Mononuclear cell (primary cell): Measurements from ENCODE around the gene ITPRIP. TPM values are rescaled to one million over a fixed set of nuclear protein-coding genes. Genes with fewer than 3 reads are reported as not detected.

ENCODE experiments used
- H3K27me3 ChIP-seq: 2 replicates; pipeline ENCODE4 v1.6.0; 2011; ENCODE audit warnings: low read length, control low read depth; ENCODE audit not compliant: insufficient read depth
- H3K4me1 ChIP-seq: 2 replicates; pipeline ENCODE4 v1.5.1; 2011; ENCODE audit warnings: mild to moderate bottlenecking, low read length, control low read depth; ENCODE audit not compliant: insufficient read depth
- H3K4me3 ChIP-seq: 2 replicates; pipeline ENCODE4 v1.5.1; 2011; ENCODE audit warnings: mild to moderate bottlenecking, low read length, moderate library complexity
- H3K9me3 ChIP-seq: 2 replicates; pipeline ENCODE4 v1.5.1; 2011; ENCODE audit warnings: low read depth, mild to moderate bottlenecking, control low read depth, low read length
- total RNA-seq: library from RNA; depleted of rRNA; stranded (reverse); fragments of >200 nt; gene quantifications from one replicate; pipeline ENCODE4 v1.2.3, GENCODE V29; 2012

The ITPRIP gene
- total RNA-seq, 1 donor = 62.7 TPM

DNA sequence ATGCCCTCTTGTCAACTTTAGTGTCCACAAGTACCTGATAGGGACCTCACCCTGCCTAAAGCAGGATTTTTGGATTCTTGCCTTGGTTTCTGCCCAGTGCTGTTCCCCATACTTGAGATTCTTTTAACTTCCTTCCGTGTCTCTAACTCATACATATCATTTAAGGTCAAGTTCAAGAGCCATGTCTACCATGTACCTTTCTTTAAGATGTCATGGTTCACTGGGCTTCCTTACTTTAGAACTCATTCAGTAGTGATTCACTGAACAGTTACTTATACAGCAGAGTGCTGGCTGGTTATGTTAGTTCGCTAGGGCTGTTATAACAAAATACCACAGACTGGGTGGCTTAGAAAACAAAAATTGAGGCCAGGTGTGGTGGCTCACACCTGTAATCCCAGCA is 10.3 kb upstream of the ITPRIP start:
- Histone ChIP-seq H3K4me3 (no peak overlapping the region), H3K4me1 (peaks cover 69% of the 10 kb centered on the region), H3K27me3 (no peaks in the 10 kb centered on the region), H3K9me3 (no peaks in the 10 kb centered on the region)

DNA sequence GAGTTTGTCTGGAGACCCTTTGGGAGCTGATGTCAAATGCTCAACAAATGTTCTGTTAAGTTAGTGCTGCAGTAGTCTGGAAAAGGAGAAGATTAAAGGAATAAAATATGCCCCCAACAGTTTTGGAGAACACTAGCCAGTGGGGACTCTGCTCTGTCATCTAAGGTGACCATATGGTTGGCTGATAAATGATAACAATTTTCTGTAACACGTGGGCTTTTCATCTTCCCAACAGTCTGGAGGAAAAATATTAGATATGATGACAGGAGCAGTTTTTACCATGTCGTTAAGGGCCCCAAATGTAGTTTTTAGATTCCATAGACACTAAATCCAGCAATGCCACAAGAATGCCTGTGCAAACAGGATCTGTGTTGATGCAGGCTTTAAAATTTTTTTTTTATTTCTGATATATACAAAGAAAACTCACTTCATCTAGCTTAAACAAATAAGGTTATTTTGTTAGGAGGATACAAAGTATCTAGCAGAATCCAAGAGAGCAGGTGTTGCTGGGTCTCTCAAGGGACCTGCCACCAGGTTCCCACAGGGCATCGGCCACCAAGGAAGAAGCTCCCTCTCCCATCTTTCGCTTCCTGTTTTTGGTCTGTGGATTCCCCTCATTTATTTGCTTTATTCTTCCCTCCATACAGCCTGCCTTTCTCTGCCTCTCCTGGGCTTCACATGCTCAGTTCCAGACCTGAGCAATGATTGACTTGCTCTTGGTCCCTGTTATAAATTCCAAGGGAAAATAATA is 9.2 kb upstream of the ITPRIP start:
- Histone ChIP-seq H3K4me3 (no peak overlapping the region), H3K9me3 (no peaks in the 10 kb centered on the region), H3K27me3 (no peaks in the 10 kb centered on the region), H3K4me1 (peaks cover 58% of the 10 kb centered on the region)

DNA sequence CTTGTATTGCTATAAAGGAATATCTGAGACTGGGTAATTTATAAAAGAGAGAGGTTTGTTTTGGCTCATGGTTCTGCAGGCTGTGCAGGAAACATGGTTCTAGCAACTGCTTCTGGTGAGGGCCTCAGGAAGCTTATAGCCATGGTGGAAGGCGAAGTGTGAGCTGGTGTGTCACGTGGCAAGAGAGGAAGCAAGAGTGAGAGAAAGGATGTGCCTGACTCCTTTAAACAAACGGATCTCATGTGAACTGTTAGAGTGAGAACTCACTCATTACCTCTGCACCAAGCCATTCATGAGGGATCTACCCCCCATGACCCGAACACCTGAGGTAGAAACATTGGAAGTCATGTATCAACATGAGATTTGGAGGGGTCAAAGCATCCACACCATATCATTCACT is 7.7 kb upstream of the ITPRIP start:
- Histone ChIP-seq H3K9me3 (no peaks in the 10 kb centered on the region), H3K4me3 (no peak overlapping the region)

DNA sequence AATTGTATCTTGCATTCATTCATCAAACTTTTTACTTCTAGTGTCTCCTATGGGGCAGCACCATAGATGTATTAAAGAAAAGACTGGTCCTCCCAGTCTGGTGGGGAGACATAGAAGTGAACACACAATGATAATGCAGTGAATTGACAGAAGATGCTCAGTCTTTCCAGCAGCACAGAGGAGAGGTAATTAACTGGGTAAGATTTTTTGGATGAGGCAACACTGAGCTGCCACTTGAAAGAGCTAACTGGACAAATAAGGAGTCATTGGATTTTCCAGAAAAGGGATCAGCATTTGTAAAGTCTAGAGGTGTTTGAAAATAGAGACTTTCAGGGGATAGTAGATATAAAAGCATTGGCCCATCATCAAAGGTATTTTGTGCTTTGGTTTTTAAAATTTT is 7.2 kb upstream of the ITPRIP start:
- peaks cover 42% of the 10 kb centered on the region for H3K4me1 ChIP-seq
- H3K9me3 ChIP-seq = no peaks in the 10 kb centered on the region
- no peaks in the 10 kb centered on the region for H3K27me3 ChIP-seq
- no peak overlapping the region for H3K4me3 ChIP-seq

More for the DNA sequence above, 7.7 kb upstream of the ITPRIP start:
- Histone ChIP-seq H3K27me3 (no peaks in the 10 kb centered on the region), H3K4me1 (peaks cover 46% of the 10 kb centered on the region)

DNA sequence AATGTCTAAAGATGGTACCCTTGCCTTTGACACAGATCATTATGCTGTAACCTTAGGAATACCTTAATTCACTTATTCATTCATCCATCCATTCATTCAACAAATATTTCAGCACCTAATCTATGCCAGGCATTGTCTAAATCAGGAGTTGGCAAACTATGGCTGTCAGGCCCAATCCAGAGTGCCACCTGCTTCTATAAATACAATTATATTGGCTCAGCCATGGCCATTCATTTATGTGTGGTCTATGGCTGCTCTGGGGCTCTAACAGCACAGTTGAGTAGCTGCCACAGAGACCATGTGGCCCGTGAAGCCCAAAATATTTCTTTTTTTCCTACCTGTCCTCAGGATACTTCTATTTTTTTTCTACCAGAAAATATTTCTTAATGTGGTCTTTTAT is 6.0 kb upstream of the ITPRIP start:
- Histone ChIP-seq H3K27me3 (no peaks in the 10 kb centered on the region), H3K9me3 (no peaks in the 10 kb centered on the region), H3K4me3 (no peak overlapping the region)

DNA sequence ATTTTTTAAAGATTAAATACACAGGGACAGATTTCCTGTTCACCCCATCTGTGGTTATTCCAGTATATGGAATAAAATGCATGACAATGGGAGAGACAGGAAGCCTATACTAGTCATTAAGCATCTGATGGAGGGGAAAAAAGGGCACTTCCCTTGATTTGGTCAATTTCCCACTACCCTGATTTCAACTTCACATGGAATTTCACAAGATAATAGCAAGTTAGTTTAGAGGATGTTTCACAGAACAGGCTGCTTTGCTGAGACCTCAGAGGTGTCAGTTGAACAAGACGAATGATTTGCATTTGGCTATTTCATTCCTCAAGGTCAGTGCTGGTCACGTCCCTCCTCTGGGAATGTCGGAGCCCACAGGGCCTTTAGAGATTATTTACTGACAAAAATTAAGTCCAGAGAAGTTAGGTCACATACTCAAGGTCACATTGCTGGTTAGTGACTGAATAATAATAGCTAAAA is 4.7 kb upstream of the ITPRIP start:
- Histone ChIP-seq H3K4me1 (peaks cover 31% of the 10 kb centered on the region), H3K27me3 (no peaks in the 10 kb centered on the region), H3K4me3 (no peak overlapping the region), H3K9me3 (no peaks in the 10 kb centered on the region)

More for the DNA sequence above, 6.0 kb upstream of the ITPRIP start:
- H3K4me1 ChIP-seq = peaks cover 39% of the 10 kb centered on the region

DNA sequence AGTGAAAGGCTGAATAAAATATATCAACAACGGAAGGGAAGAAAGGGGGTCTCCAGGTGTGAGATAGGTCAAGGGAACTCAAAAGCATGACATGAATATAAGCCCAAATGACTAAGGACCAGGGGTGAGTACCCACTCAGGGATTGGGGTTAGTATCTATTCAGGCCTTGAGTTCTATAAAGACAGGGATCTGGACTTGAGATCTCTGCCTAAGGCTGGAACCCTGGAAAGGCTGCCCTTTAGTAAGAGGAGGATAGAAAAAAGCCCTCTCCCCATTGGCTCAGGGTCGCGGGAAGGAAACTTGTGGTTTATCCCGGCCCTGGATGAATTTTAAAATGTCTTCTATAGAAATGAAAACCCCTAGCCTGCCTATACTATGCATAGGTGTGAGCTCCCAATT is 2.4 kb upstream of the ITPRIP start:
- H3K9me3 ChIP-seq = no peaks in the 10 kb centered on the region
- no peak overlapping the region for H3K4me3 ChIP-seq
- H3K27me3 ChIP-seq = no peaks in the 10 kb centered on the region
- H3K4me1 ChIP-seq = peaks cover 31% of the 10 kb centered on the region

DNA sequence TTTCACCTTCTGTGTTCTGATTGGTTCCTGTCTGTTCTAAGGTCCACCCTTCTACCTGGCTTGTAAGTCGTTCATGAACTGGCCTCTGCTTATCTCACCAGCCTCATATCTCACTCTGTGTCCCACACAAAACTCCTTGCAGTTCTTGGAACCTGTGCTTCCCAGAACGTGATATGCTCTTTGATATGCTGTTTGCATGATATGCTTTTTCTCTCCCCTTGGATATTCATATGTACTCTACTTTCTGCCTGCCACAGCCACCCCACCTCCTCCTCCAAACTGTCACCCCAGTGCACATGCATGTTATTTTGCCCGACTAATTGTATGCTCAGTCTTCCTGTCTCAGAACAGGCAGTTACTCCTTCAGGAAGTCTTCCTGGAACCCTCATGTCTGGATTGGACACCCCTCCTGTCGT is 1.9 kb upstream of the ITPRIP start:
- H3K9me3 ChIP-seq = no peaks in the 10 kb centered on the region
- H3K27me3 ChIP-seq = no peaks in the 10 kb centered on the region
- no peak overlapping the region for H3K4me3 ChIP-seq
- peaks cover 36% of the 10 kb centered on the region for H3K4me1 ChIP-seq

DNA sequence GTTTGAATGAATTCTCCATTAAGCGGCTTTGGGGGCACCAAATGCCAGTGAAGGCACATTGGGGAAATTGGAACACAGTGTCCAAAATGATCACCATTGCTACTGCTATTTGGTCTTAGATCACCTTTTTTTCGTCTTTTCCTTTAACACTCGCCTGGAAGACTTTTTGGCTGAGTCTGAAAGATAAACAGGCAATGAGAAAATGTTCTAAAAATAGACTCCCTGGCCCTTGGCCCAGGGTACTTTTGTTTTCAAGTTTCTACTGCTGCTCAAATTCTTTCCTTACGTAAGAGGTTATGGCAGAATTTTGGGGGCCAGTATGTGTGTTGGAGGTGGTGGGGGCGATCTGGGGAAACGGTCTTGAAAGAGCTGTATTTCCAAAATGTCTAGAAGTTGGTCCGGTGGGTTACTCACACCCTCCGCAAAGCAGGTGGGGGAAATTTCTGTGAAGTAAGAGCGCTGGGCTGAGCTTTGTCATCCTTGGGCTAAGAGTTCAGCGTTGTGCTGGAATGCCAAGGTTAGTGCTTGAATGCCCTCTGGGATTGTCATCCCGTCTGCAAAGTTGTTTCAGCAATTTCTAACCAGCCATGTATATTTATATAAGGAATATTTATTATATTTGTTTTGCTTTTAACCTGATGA is 1.3 kb upstream of the ITPRIP start:
- H3K4me3 ChIP-seq = peak overlapping the region; percentile 92
- H3K9me3 ChIP-seq = no peaks in the 10 kb centered on the region
- H3K4me1 ChIP-seq = peaks cover 41% of the 10 kb centered on the region
- no peaks in the 10 kb centered on the region for H3K27me3 ChIP-seq

DNA sequence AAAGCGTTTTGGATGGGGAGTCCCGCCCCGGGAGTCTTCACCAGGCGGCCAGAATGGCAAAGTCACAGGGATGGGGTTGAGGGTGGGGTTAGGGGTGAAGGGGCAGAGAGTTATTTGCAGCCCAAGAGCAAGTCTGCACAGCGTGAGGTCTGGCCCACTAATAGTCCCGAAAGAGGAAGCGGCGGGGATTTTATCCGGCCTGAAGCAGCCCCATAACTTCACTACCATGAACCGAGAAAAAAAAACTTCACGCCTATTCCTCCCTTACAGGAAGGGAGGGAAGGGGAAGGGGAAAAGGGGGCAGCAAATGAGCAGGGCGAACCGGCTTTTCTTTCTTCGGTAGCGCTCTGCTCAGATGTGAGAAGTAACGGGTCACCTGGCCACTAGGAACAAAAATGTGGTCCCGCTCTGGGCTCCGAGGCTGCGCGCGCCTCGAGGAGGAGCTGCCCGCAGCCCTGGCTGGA is 712 bp downstream of the ITPRIP start:
- peaks cover 62% of the 10 kb centered on the region for H3K4me1 ChIP-seq
- peak overlapping the region; percentile 92 for H3K4me3 ChIP-seq
- no peaks in the 10 kb centered on the region for H3K9me3 ChIP-seq
- no peaks in the 10 kb centered on the region for H3K27me3 ChIP-seq

DNA sequence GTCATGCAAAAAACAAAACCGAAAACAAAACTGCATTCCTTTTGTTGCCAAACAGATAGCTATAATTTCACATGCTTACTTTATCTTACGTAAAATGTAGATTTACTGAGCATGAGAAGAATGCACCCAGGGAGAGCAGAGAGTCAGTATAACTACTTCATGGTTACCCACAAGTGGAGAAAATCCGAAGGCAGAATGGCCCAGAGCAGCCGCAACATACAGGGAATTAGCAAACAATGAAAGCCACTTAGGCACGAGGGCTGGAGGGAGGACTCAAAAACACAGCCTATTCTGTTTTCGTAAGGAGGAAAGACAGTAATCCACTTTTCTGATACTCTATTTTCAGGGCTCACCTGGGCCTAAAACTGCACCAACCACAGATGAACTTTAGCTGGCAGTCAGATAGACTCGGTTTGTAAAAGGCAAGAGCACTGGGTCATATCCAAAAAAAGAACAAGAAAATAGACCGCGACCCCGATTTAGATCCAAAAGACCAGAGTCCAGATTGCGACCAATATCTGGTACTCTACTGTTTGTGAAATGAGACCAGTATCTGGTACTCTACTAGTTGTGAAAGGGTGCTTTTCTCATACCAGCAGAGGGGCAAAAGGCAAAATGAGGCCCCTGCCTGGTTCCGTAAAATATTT is 1.3 kb downstream of the ITPRIP start:
- Histone ChIP-seq H3K4me1 (peaks cover 68% of the 10 kb centered on the region), H3K27me3 (no peaks in the 10 kb centered on the region), H3K9me3 (no peaks in the 10 kb centered on the region), H3K4me3 (peak overlapping the region; percentile 92)

DNA sequence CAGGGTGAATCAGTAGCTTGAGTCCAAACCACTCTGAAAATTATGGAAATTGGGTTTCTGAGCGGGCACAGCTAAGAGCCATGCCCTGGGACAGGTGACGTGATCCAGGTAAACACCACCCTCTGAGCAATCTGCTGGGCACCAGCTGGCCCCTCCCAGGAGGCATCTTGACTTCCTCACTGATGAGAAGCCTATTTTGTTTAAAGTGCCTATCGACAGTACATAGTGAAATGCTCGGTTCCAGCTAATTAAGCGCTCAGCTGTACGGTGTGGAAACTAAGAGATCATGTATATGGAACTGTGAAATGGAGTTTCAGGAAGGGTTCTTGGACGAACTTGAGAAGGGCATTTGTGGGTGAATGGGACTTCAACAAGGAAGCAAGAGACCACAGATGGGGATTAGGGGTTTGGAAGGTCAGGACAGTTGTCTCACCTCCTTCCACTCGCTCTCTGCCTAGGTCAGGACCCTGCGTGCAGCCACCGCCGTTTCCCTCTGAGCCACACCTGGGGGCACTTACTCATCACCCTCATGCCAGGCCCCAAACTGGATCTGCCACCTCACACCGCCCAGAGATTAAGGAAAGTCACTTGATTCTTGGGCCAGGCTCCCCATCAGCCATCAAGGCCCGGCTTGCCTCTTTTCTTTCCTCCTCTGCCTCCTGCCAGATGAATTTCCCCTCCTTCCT is 3.2 kb downstream of the ITPRIP start:
- no peaks in the 10 kb centered on the region for H3K27me3 ChIP-seq
- no peak overlapping the region for H3K4me3 ChIP-seq
- peaks cover 84% of the 10 kb centered on the region for H3K4me1 ChIP-seq
- H3K9me3 ChIP-seq = no peaks in the 10 kb centered on the region

DNA sequence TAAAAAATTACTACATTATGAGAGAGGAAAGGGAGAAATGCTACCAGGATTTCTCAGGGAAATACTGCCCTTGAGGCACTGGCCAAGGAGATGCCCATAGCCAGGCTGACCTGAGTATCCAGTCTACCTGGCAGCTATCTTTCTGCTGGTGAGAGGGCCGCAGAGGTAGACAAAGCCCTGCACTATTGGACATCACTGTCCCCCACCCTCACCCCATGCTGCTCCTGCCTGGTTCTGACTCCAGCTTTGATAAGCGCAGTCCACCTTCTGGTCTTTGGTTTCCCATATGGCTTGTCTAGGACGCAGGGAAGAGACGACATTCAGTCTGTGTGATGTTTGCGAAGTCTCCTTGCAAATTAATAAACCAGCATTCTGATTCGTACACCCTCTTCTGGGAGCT is 3.7 kb downstream of the ITPRIP start:
- Histone ChIP-seq H3K27me3 (no peaks in the 10 kb centered on the region), H3K4me3 (no peak overlapping the region), H3K4me1 (peaks cover 84% of the 10 kb centered on the region), H3K9me3 (no peaks in the 10 kb centered on the region)

DNA sequence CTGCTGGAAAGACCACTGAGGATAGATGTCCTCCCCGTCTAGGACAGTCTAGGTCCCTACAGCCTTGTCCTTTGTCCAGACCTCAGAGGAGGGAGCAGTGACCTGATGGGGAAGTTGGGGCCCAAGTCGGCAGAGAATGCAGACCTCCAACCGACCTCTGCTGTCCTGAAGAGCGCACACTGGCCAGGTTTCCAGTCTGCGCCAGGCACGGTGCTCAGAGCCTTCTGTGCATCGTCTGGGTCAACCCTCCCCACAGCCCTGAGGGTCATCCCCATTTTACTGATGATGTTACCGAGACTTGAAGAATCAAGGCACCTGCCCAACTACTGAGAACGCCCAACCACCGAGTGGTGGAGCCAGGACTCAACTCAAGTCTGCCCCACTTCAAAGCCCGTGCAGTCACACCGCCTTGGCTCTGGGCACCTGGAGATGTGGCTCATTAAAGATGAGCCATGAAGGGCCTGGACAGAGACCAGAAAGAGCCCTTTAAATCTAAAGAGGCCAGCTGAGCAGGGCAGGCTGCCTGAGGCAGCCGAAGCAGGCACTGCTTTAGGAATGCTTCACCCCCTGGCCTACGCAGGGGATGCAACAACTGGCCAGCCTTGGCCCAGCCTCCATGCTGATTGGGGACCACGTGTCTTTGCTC is 4.4 kb downstream of the ITPRIP start:
- H3K27me3 ChIP-seq = no peaks in the 10 kb centered on the region
- no peak overlapping the region for H3K4me3 ChIP-seq
- H3K9me3 ChIP-seq = no peaks in the 10 kb centered on the region
- H3K4me1 ChIP-seq = peaks cover 84% of the 10 kb centered on the region
